HepG2 (cell line): Measurements from ENCODE around the gene TRIM7. TPM values are rescaled to one million over a fixed set of nuclear protein-coding genes. Genes with fewer than 3 reads are reported as not detected.
A peak's percentile ranks its signal among the peaks of the same experiment; 100 is the strongest.

Experiments
- ARNT2 ChIP-seq: sonication (generic); formaldehyde crosslinking; IDR thresholded peaks from 2 replicates; pipeline ENCODE4 v1.8.0; 2022; ENCODE audit warnings: mild to moderate bottlenecking, low read depth, missing genetic modification reagents, moderate library complexity
- ATF5 ChIP-seq: sonication (generic); formaldehyde crosslinking; IDR thresholded peaks from 2 replicates; pipeline ENCODE4 v1.4.0; 2020; ENCODE audit warnings: mild to moderate bottlenecking, low read depth, missing genetic modification reagents
- CBX1 ChIP-seq: IDR thresholded peaks from one replicate; pipeline ENCODE4 v1.6.1; 2016; ENCODE audit warnings: antibody characterized with exemption, low read depth
- ETV6 ChIP-seq: sonication (generic); formaldehyde crosslinking; conservative IDR thresholded peaks from 2 replicates; pipeline ENCODE4 v1.4.0; 2020; ENCODE audit warnings: missing genetic modification reagents
- FOSL1 ChIP-seq: sonication (generic); formaldehyde crosslinking; IDR thresholded peaks from 2 replicates; pipeline ENCODE4 v1.9.0; 2021; ENCODE audit warnings: missing genetic modification reagents, borderline replicate concordance
- HIC2 ChIP-seq: sonication (generic); formaldehyde crosslinking; IDR thresholded peaks from 2 replicates; pipeline ENCODE4 v1.9.0; 2022; ENCODE audit warnings: low read depth, missing genetic modification reagents
- HOXD1 ChIP-seq: sonication (generic); formaldehyde crosslinking; IDR thresholded peaks from 2 replicates; pipeline ENCODE4 v1.5.0; 2020; ENCODE audit warnings: missing genetic modification reagents
- PHF8 ChIP-seq: sonication (generic); formaldehyde crosslinking; IDR thresholded peaks from 2 replicates; pipeline ENCODE4 v1.5.0; 2020; ENCODE audit warnings: missing genetic modification reagents
- POGK ChIP-seq: sonication (generic); formaldehyde crosslinking; conservative IDR thresholded peaks from 2 replicates; pipeline ENCODE4 v1.8.0; 2022; ENCODE audit warnings: mild to moderate bottlenecking, moderate library complexity, missing genetic modification reagents
- PPARG ChIP-seq: conservative IDR thresholded peaks from 2 replicates; pipeline ENCODE4 v1.6.1; 2016; ENCODE audit warnings: missing biosample characterization, missing genetic modification reagents
- PRDM10 ChIP-seq: sonication (generic); formaldehyde crosslinking; IDR thresholded peaks from 2 replicates; pipeline ENCODE4 v1.4.0; 2020; ENCODE audit warnings: low read depth, missing genetic modification reagents
- SAP130 ChIP-seq: IDR thresholded peaks from 2 replicates; pipeline ENCODE4 v1.6.1; 2016; ENCODE audit warnings: low read depth
- SP5 ChIP-seq: IDR thresholded peaks from 2 replicates; pipeline ENCODE4 v1.6.1; 2016; ENCODE audit warnings: low read depth, borderline replicate concordance
- SRSF4 ChIP-seq: fragments of 200-400 bp; formaldehyde crosslinking; IDR thresholded peaks from one replicate; pipeline ENCODE4 v1.6.1; 2018; ENCODE audit warnings: mild to moderate bottlenecking, low read depth, low read length, moderate library complexity; ENCODE audit not compliant: poor library complexity, severe bottlenecking
- SSRP1 ChIP-seq: IDR thresholded peaks from 2 replicates; pipeline ENCODE4 v1.6.1; 2016; ENCODE audit warnings: control low read depth
- TAF1 ChIP-seq: sonication (generic); formaldehyde crosslinking; IDR thresholded peaks from 2 replicates; pipeline ENCODE4 v1.4.0; 2020; ENCODE audit warnings: missing genetic modification reagents
- TFDP1 ChIP-seq: IDR thresholded peaks from 2 replicates; pipeline ENCODE4 v1.6.1; 2016; ENCODE audit warnings: missing compliant biosample characterization, missing genetic modification reagents, borderline replicate concordance
- ZFP36L1 ChIP-seq: sonication (generic); formaldehyde crosslinking; IDR thresholded peaks from 2 replicates; pipeline ENCODE4 v1.8.0; 2022; ENCODE audit warnings: mild to moderate bottlenecking, missing genetic modification reagents, moderate library complexity
- ZFX ChIP-seq: sonication (generic); formaldehyde crosslinking; IDR thresholded peaks from 2 replicates; pipeline ENCODE4 v1.4.0; 2020; ENCODE audit warnings: mild to moderate bottlenecking, low read depth, missing genetic modification reagents, moderate library complexity
- ZNF225 ChIP-seq: sonication (generic); formaldehyde crosslinking; IDR thresholded peaks from 2 replicates; pipeline ENCODE4 v1.4.0; 2020; ENCODE audit warnings: mild to moderate bottlenecking, missing genetic modification reagents
- ZNF644 ChIP-seq: IDR thresholded peaks from 2 replicates; pipeline ENCODE4 v1.6.1; 2016; ENCODE audit warnings: low read depth
- ZNF780A ChIP-seq: sonication (generic); formaldehyde crosslinking; IDR thresholded peaks from 2 replicates; pipeline ENCODE4 v1.8.0; 2022; ENCODE audit warnings: mild to moderate bottlenecking, missing genetic modification reagents, moderate library complexity
- ZSCAN30 ChIP-seq: sonication (generic); formaldehyde crosslinking; IDR thresholded peaks from 2 replicates; pipeline ENCODE4 v1.5.0; 2020; ENCODE audit warnings: mild to moderate bottlenecking, missing genetic modification reagents
- polyA plus RNA-seq, 8 experiments: library from polyadenylated mRNA; depleted of rRNA in 3 of 8; stranded (reverse) in 7 of 8; unstranded in 1 of 8; fragments of >200 nt; fragmentation: Illumina TruSeq in 4 of 8; extraction: Trizol in 4 of 8; gene quantifications; 2 replicates each; pipeline versions ENCODE4 v1.2.1 to v1.2.3, GENCODE V29; 2011 to 2016; ENCODE audit warnings: low read depth in 4 of 8, missing spikeins in 1 of 8, mixed read lengths in 1 of 8; ENCODE audit not compliant: insufficient read depth in 1 of 8
- total RNA-seq, 5 experiments: library from RNA; depleted of rRNA; stranded (reverse); fragments of >200 nt; fragmentation: Illumina TruSeq; extraction: Trizol; gene quantifications; 2 replicates each; pipeline ENCODE4 v1.2.3, GENCODE V29; 2016; ENCODE audit warnings: low read depth in 1 of 5

TRIM7 gene
- total and polyA plus RNA-seq, 2 of the 13 experiments (the other 11 are each of a cell fraction or from before 2014, with no cell fraction given), result 0.13 TPM; not detected in 1

GRCh38 chr5:181241393-181241975 lies 36.5 kb upstream of the TRIM7 start (continued):
- TF ChIP-seq TFDP1 (CRISPR knock-in tag) (no peak), HOXD1 (no peak), PHF8 (no peak), ZSCAN30 (no peak), SAP130 (CRISPR knock-in tag) (peak; percentile 77), TAF1 (CRISPR knock-in tag) (no peak; the same call in 1 of the 2 replicates), ARNT2 (CRISPR knock-in tag) (no peak), ZNF225 (CRISPR knock-in tag) (no peak), PRDM10 (CRISPR knock-in tag) (peak; percentile 79), SRSF4 (no peak), ETV6 (no peak), SSRP1 (CRISPR knock-in tag) (no peak), FOSL1 (CRISPR knock-in tag) (no peak), HIC2 (CRISPR knock-in tag) (no peak), SP5 (CRISPR knock-in tag) (peak; percentile 37; the same call in 1 of the 2 replicates), ZFP36L1 (CRISPR knock-in tag) (no peak), ATF5 (no peak), ZFX (CRISPR knock-in tag) (peak; percentile 26; the same call in 1 of the 2 replicates), CBX1 (no peak), ZNF644 (CRISPR knock-in tag) (no peak), PPARG (CRISPR knock-in tag) (no peak), ZNF780A (CRISPR knock-in tag) (no peak), POGK (no peak)
